HG02870 (cell line): ENCODE results near the gene ZNF608.

Experiments
- ATAC-seq: cut with Tn5 transposase; IDR thresholded peaks from one replicate; pipeline ENCODE4 v1.9.1; 2021; ENCODE audit warnings: mild to moderate bottlenecking, moderate library complexity; ENCODE audit not compliant: unreplicated experiment

ZNF608 gene

GRCh38 chr5:124739634-124740025 lies 6.8 kb downstream of the ZNF608 start:
- no peak for ATAC-seq

GRCh38 chr5:124738681-124739633 lies 7.5 kb downstream of the ZNF608 start:
- no peak for ATAC-seq

GRCh38 chr5:124737651-124738050 lies 8.8 kb downstream of the ZNF608 start:
- no peak for ATAC-seq

GRCh38 chr5:124736805-124737188 lies 9.6 kb downstream of the ZNF608 start:
- ATAC-seq = no peak

- ATAC-seq = no peak
Measured at GRCh38 chr5:124736082-124736804, 10.2 kb downstream of the ZNF608 start.

- ATAC-seq = no peak
Measured at GRCh38 chr5:124735169-124735858, 11.1 kb downstream of the ZNF608 start.

- ATAC-seq = no peak
Measured at GRCh38 chr5:124734574-124735168, 11.8 kb downstream of the ZNF608 start.

- ATAC-seq = no peak
Measured at GRCh38 chr5:124733329-124733650, 13.1 kb downstream of the ZNF608 start.

GRCh38 chr5:124732428-124733328 lies 13.8 kb downstream of the ZNF608 start:
- ATAC-seq = no peak

GRCh38 chr5:124730381-124730780 lies 16.1 kb downstream of the ZNF608 start:
- no peak for ATAC-seq

GRCh38 chr5:124729720-124730359 lies 16.6 kb downstream of the ZNF608 start:
- ATAC-seq = peak; percentile 70

GRCh38 chr5:124728968-124729332 lies 17.5 kb downstream of the ZNF608 start:
- ATAC-seq = no peak

- no peak for ATAC-seq
Measured at GRCh38 chr5:124728331-124728967, 18.0 kb downstream of the ZNF608 start.

GRCh38 chr5:124726631-124727362 lies 19.6 kb downstream of the ZNF608 start:
- ATAC-seq = no peak

GRCh38 chr5:124725622-124726258 lies 20.7 kb downstream of the ZNF608 start:
- ATAC-seq = no peak

- peak; percentile 36 for ATAC-seq
Measured at GRCh38 chr5:124725040-124725434, 21.4 kb downstream of the ZNF608 start.

- ATAC-seq = peak; percentile 59
Measured at GRCh38 chr5:124724357-124725039, 21.9 kb downstream of the ZNF608 start.
